CD1c-positive myeloid dendritic cell (primary cell): Measurements from ENCODE around the gene MYADML2.

ENCODE experiments used
- DNase-seq: peaks from one replicate; pipeline ENCODE4 v3.0.0-alpha.2; 2016; ENCODE audit errors: extremely low spot score

Gene MYADML2

DNA sequence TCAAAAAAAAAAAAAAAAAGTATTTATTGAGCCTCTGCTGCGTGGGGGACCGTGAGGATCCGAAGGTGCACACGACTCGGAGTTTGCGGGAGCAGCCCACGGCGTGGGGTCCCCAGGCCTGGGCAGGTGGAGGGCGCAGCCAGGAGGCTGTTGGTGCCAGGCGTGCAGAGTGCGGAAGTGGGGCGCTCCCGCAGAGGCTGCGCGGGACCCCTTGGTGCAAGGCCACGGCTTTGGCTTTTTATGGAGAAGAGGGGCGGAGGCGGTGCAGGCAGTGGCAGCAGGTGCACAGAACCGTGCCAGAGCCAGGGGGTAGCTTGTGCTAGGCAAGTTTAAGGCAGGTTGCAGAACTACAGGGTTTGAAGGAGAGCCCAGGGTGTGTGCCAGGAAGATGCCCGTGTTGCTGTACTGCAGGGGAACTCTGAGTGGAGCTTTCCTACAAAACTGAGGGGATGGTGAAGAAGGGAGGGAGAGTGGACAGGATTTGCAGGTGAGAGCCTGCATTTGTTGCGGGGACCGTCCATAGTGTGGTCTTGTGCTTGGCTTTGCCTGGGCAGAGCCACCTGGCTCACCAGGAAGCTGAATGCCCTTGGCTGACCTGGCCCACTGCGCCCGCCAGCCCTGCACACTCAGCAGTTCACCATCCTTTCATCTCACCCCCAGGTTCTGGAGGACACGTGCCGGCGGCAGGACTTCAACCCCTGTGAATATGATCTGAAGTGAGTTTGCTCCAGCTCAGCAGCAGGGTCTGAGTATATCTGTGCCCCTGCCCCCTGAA, 31.7 kb upstream of the MYADML2 start:
- no peak for DNase-seq

DNA sequence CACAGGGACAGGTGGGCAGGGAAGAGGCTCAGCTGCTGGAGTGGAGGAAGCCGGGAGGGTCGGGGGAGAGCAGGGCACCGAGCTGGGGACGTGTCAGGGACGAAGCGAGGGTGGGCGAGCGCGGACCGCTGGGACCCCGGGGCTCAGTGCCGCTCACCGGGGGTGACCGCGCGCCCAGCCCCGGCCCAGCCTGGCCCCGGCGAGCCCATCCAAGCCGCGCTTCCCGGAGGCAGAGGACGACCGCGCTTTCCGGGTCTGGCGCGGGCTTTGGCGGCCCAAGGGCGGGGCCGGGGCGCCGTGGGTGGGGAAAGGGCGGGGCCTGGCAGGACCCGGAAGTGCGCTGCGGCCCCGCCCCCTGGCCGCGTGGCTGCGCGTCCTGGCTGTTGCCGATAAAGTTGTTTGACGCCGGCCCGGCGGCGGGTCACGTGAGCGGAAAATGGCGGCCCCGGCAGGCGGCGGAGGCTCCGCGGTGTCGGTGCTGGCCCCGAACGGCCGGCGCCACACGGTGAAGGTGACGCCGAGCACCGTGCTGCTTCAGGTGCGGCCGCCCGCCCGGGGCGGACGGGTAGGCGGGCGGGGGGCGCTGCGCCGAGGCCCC, 30.3 kb upstream of the MYADML2 start, which contains the start of gene ASPSCR1:
Gene ASPSCR1, plus strand, starts transcription at position 419 of the 598 bp plus-strand sequence. Its CDS starts 18 bp downstream, at position 437.
- peak; percentile 96 for DNase-seq

- DNase-seq = peak; percentile 58
These were observed 29.5 kb upstream of the MYADML2 start for GRCh38 chr17:81976332-81977210.

DNA sequence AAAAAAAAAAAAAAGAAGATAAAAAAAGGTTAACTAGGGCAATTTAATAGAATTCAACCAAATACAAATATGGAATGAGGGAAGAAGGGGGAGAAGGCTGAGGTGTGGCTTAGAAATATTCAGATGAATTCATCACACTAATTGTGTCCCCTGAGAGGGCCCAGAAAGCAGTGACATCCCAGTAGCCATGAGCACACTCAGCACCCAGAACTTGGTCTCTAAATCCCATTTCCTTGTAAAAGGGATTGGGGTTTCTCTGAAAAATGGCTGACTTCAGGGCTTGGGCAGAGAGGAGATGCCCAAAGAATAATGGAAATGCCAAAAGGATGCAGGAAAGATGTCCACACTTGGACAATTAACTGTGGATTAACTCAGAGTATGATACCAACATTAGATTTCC, 26.4 kb upstream of the MYADML2 start:
- no peak for DNase-seq

DNA sequence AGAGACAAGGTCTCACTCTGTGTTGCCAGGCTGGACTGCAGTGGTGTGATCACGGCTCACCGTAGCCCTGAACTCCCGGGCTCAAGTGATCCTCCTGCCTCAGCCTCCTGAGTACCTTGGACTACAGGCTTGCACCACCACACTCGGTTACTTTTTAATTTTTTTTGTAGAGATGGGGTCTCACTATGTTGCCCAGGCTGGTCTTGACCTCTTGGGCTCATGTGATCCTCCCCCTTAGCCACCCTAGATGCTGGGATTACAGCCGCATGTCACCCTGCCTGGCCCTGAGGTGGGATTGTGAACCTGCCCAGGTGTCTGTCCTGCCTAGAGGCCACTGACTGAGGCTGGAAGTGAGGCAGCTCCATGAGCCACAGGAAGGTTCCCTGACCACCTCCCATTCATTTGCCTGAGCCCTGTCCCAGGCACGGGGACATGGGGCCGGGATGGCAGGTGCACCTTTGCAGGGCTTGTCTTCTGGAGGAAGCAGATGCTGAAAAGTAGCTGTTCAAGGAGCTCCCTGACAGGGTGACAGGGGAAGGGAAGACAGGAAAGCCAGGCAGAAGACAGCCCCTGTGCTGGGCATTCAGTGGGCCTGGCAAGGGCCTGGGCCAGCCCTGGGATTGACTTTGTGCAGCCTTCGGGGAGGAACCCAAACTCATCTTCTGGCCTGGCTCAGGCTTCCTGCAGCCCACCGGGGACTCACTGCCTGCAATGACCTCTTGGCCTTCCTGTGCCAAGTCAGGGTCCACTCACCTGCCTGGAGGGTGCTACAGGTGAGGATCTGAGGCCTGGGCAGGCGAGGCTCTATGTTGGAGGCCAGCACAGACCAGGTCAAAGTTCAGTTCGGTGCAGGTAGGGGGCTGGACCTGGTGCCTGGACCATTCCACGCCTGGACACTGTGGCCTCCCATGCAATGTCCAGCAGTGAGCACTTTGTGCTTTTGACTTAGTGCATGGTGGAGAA, 22.1 kb upstream of the MYADML2 start:
- no peak for DNase-seq

- no peak for DNase-seq
These were observed 21.3 kb upstream of the MYADML2 start for GRCh38 chr17:81968396-81968745.

GRCh38 chr17:81967533-81968395, 20.7 kb upstream of the MYADML2 start:
- DNase-seq = peak; percentile 90

- no peak for DNase-seq
These were observed 20.2 kb upstream of the MYADML2 start for GRCh38 chr17:81967244-81967532.

DNA sequence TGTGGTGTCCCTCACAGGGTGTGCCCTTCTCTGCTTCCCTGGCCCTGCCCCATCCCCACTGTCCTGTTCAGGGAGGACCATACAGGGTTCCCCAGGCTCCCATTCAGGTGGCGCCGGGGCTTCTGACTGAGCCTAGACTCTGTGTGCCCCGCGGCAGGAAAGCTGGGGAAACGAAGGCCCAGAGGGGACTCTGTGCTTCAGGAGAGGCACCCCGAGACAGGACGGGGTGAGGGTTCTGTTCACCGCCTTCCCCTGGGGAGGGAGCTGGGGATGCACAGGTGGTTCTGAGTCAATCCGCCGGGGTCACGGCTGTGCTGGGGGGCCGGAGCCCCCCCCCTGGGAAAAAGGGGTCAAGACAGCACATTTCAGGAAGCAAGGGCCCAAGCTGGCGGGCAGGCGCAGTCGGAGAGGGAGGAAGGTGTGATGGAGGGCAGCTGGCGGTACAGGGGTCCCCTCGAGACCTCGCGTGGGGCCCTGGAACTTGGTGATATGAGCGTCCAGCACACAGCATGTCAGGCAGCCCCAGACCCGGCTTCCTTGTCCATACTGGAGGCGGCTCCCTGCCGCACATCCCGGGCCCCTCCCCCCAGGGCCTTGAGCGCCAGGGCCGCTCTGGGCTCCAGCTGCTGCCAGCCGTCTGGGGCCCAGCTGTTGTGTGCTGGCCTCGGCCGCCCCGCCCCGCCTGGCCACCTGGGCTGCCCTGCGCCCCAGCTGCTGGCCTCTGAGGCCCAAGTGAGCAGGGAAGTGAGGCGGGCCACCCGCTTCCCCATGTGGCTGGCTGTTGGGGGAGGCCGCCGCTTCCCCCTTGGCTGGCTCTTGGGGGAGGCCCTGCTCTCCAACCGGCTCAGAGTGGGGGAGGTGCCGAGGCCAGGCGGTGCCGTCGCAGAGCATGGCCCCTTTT, 19.6 kb upstream of the MYADML2 start:
- peak; percentile 53 for DNase-seq

DNA sequence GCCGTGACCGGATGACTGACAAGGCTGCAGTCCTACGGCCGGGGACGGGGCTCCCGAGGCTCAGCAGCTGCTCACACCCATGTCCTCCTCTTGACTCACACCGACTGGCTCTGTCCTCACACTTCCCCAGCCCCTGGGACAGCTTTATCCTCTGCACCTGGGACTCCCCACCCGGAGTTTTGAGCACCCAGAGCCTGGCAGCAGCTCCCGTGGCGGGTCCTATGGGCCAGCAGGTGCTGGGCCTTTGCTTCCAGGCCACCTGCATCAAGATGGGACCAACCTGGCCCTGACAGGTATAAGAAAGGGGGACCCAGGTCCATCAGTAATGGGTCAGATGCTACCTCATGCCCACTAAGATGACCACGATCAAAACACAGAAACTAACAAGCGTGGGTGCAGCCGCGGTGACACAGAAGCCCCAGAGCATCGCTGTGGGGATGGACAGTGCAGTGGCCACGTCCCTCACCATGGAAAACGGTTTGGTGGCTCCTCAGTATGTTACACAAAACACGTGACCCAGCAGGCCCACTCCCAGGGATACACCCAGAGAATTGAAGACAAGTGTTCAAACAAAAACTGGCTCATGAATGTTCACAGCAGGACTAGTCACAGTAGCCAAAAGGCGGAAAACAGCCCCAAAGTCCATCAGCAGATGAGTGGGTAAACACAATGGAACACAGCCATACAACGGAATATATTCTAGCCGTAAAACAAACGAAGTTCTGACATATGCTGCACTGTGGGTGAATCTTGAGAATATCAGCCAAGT, 17.2 kb upstream of the MYADML2 start:
- DNase-seq = no peak

GRCh38 chr17:81962499-81963441, 15.7 kb upstream of the MYADML2 start:
- no peak for DNase-seq

GRCh38 chr17:81961521-81962498, 14.8 kb upstream of the MYADML2 start:
- DNase-seq = no peak

DNA sequence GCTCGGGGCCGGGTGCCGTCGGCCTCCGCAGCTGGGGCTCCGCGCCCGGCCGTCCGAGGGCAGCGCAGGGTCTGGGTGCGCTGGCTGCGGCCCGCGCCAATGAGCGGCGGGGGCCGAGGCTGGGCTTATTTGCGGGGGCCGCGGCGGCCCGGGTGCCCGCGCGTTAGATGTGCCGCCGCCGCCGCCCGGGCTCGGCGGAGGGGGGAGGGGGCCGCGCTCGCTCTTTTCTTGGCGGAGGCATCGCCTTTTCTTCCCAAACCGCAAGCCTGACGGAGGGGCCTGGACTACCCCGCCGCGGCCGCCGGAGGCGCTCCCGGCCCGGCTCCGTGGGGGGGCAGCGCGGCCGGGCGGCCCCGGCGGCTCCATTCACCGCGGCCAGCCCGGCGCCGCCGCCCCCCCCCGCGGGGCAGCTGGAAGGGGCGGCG, 14.1 kb upstream of the MYADML2 start, which contains the start of gene NOTUM:
Gene NOTUM, minus strand, starts transcription at position 101 of the 425 bp plus-strand sequence. CDS start 278 bp downstream, outside the sequence.
- peak; percentile 16 for DNase-seq

GRCh38 chr17:81960130-81960958, 13.3 kb upstream of the MYADML2 start:
- no peak for DNase-seq
